Neural progenitor cell (in vitro differentiated cells): ENCODE data around the gene CADM1. TPM values are rescaled to one million over a fixed set of nuclear protein-coding genes. Genes with fewer than 3 reads are reported as not detected.

Experiments
- DNase-seq: peaks from one replicate; pipeline ENCODE4 v3.0.0-alpha.2; 2016; ENCODE audit warnings: low spot score
- H2AFZ ChIP-seq: fragments of 200-600 bp; sonication (generic); replicated peaks from 2 replicates; pipeline ENCODE4 v1.6.1; 2016; ENCODE audit warnings: antibody characterized with exemption
- H3F3A ChIP-seq: fragments of 200-600 bp; sonication (generic); 2 replicates; pipeline ENCODE4 v1.6.1; 2016; ENCODE audit warnings: antibody characterized with exemption, low read depth
- H3K27ac ChIP-seq: fragments of 200-600 bp; sonication (generic); 2 replicates; pipeline ENCODE4 v1.5.1; 2016; ENCODE audit warnings: mild to moderate bottlenecking
- H3K27me3 ChIP-seq: fragments of 200-600 bp; sonication (generic); 2 replicates; pipeline ENCODE4 v1.6.1; 2016; ENCODE audit warnings: mild to moderate bottlenecking, moderate library complexity
- H3K36me3 ChIP-seq: fragments of 200-600 bp; sonication (generic); 2 replicates; pipeline ENCODE4 v1.5.1; 2016
- H3K4me1 ChIP-seq: fragments of 200-600 bp; sonication (generic); 2 replicates; pipeline ENCODE4 v1.6.1; 2016; ENCODE audit warnings: mixed run types
- H3K4me2 ChIP-seq: fragments of 200-600 bp; sonication (generic); 2 replicates; pipeline ENCODE4 v1.6.1; 2016
- H3K4me3 ChIP-seq: fragments of 200-600 bp; sonication (generic); 2 replicates; pipeline ENCODE4 v1.5.1; 2016
- H3K79me2 ChIP-seq: fragments of 200-600 bp; sonication (generic); 2 replicates; pipeline ENCODE4 v1.6.1; 2016; ENCODE audit warnings: low read depth
- H3K9ac ChIP-seq: fragments of 200-600 bp; sonication (generic); 2 replicates; pipeline ENCODE4 v1.6.1; 2016
- H3K9me3 ChIP-seq: fragments of 200-600 bp; sonication (generic); 2 replicates; pipeline ENCODE4 v1.5.1; 2016; ENCODE audit warnings: low read depth
- H4K20me1 ChIP-seq: fragments of 200-600 bp; sonication (generic); 2 replicates; pipeline ENCODE4 v1.6.1; 2016; ENCODE audit warnings: low read depth
- H3K27ac Mint-ChIP-seq: 3 replicates; pipeline ENCODE4 v1.8.0; 2021; ENCODE audit warnings: mixed read lengths
- H3K27me3 Mint-ChIP-seq: 2 replicates; pipeline ENCODE4 v1.8.0; 2022; ENCODE audit warnings: low read depth, mild to moderate bottlenecking, inconsistent platforms, moderate library complexity, mixed read lengths; ENCODE audit not compliant: insufficient read depth
- H3K36me3 Mint-ChIP-seq: 3 replicates; pipeline ENCODE4 v1.8.0; 2021; ENCODE audit warnings: mixed read lengths
- H3K4me1 Mint-ChIP-seq: 3 replicates; pipeline ENCODE4 v1.8.0; 2021; ENCODE audit warnings: mixed read lengths
- H3K4me3 Mint-ChIP-seq: 3 replicates; pipeline ENCODE4 v1.8.0; 2021; ENCODE audit warnings: mild to moderate bottlenecking, moderate library complexity, mixed read lengths
- H3K9me3 Mint-ChIP-seq: 3 replicates; pipeline ENCODE4 v1.8.0; 2020; ENCODE audit warnings: mixed read lengths
- EZH2 ChIP-seq: fragments of 200-600 bp; sonication (generic); IDR thresholded peaks from 2 replicates; pipeline ENCODE4 v1.6.1; 2017; ENCODE audit warnings: antibody characterized with exemption, mild to moderate bottlenecking, moderate library complexity
- EZH2phosphoT487 ChIP-seq: fragments of 200-600 bp; sonication (generic); IDR thresholded peaks from 2 replicates; pipeline ENCODE4 v1.6.1; 2017; ENCODE audit warnings: antibody characterized with exemption
- total RNA-seq: library from RNA; depleted of rRNA; stranded (reverse); fragments of >200 nt; gene quantifications from 2 replicates; pipeline ENCODE4 v1.2.3, GENCODE V29; 2015; ENCODE audit warnings: low replicate concordance
- TF ChIP-seq, protein P1 (sequence below): fragments of 200-600 bp; sonication (generic); IDR thresholded peaks from 2 replicates; pipeline ENCODE4 v1.5.1; 2017; ENCODE audit warnings: antibody characterized with exemption, mild to moderate bottlenecking

Gene CADM1
- total RNA-seq, 1 donor from 2014 or later, result 123 TPM

DNA sequence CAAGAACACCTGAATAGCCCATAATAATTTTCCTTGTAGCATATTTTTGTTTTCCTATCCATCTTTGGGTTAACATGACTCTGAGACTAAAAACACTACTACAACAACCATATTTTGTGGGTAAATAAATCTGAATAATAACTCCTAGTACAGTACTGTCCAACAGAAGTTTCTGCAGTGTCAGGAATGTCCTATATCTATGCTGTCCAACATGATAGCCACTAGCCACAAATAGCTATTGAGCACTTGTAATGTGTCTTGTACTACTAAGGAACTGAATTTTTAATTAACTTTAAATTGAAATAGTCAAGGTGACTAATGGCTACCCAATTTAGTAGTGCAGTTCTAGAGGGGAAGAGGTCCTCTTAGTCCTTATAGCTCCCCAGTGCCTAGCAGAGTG, 135.6 kb downstream of the CADM1 start:
- no peaks in the 10 kb centered on the region for H3K9me3 ChIP-seq
- H3K4me1 ChIP-seq, result no peaks in the 10 kb centered on the region
- no peak for DNase-seq
- Mint-ChIP-seq H3K27ac (no peak overlapping the region), H3K9me3 (no peaks in the 10 kb centered on the region), H3K4me3 (no peak overlapping the region), H3K4me1 (peaks cover 6% of the 10 kb centered on the region), H3K36me3 (no peaks in the 10 kb centered on the region), H3K27me3 (no peaks in the 10 kb centered on the region)
- H3F3A ChIP-seq, result no peaks in the 10 kb centered on the region
- H3K9ac ChIP-seq, result no peak overlapping the region
- TF ChIP-seq, protein P1, sequence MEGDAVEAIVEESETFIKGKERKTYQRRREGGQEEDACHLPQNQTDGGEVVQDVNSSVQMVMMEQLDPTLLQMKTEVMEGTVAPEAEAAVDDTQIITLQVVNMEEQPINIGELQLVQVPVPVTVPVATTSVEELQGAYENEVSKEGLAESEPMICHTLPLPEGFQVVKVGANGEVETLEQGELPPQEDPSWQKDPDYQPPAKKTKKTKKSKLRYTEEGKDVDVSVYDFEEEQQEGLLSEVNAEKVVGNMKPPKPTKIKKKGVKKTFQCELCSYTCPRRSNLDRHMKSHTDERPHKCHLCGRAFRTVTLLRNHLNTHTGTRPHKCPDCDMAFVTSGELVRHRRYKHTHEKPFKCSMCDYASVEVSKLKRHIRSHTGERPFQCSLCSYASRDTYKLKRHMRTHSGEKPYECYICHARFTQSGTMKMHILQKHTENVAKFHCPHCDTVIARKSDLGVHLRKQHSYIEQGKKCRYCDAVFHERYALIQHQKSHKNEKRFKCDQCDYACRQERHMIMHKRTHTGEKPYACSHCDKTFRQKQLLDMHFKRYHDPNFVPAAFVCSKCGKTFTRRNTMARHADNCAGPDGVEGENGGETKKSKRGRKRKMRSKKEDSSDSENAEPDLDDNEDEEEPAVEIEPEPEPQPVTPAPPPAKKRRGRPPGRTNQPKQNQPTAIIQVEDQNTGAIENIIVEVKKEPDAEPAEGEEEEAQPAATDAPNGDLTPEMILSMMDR, result no peak
- TF ChIP-seq EZH2phosphoT487, result no peak
- H4K20me1 ChIP-seq, result no peaks in the 10 kb centered on the region
- H3K79me2 ChIP-seq, result no peaks in the 10 kb centered on the region
- H3K4me2 ChIP-seq, result no peak overlapping the region
- no peak overlapping the region for H2AFZ ChIP-seq
- no peaks in the 10 kb centered on the region for H3K36me3 ChIP-seq
- H3K27ac ChIP-seq, result no peak overlapping the region
- no peaks in the 10 kb centered on the region for H3K27me3 ChIP-seq
- H3K4me3 ChIP-seq, result no peak overlapping the region

DNA sequence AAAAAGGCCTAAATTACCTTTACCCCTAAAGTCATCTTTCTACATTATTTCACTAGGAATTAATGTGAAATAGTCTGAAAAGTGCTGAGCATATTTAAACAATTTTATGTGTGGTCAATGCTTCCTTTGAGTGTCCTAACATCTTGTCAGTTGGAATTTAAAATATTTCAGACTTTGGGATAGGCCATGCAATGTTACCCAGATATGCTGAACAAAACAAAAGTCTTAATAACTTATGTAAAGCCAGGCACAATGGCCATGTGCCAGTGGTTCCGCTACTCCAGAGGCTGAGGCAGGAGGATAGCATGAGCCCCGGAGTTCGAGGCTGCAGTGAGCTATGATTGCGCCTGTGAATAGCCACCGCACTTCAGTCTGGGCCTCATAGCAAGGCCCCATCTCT, 137.4 kb downstream of the CADM1 start:
- H3K27me3 ChIP-seq, result no peaks in the 10 kb centered on the region
- no peaks in the 10 kb centered on the region for H3K4me1 ChIP-seq
- no peak overlapping the region for H3K4me3 Mint-ChIP-seq
- no peak for DNase-seq
- H3F3A ChIP-seq, result no peaks in the 10 kb centered on the region
- no peaks in the 10 kb centered on the region for H3K36me3 ChIP-seq
- H3K36me3 Mint-ChIP-seq, result no peaks in the 10 kb centered on the region
- no peak overlapping the region for H3K9ac ChIP-seq
- no peaks in the 10 kb centered on the region for H3K9me3 ChIP-seq
- no peak overlapping the region for H3K4me2 ChIP-seq
- H4K20me1 ChIP-seq, result no peaks in the 10 kb centered on the region
- no peak overlapping the region for H2AFZ ChIP-seq
- H3K79me2 ChIP-seq, result no peaks in the 10 kb centered on the region
- H3K4me1 Mint-ChIP-seq, result peaks cover 6% of the 10 kb centered on the region
- H3K27ac Mint-ChIP-seq, result no peak overlapping the region
- no peak for TF ChIP-seq EZH2
- TF ChIP-seq, protein P1, result no peak
- no peak for TF ChIP-seq EZH2phosphoT487
- no peak overlapping the region for H3K4me3 ChIP-seq
- H3K9me3 Mint-ChIP-seq, result no peaks in the 10 kb centered on the region
- no peak overlapping the region for H3K27ac ChIP-seq
- no peaks in the 10 kb centered on the region for H3K27me3 Mint-ChIP-seq

DNA sequence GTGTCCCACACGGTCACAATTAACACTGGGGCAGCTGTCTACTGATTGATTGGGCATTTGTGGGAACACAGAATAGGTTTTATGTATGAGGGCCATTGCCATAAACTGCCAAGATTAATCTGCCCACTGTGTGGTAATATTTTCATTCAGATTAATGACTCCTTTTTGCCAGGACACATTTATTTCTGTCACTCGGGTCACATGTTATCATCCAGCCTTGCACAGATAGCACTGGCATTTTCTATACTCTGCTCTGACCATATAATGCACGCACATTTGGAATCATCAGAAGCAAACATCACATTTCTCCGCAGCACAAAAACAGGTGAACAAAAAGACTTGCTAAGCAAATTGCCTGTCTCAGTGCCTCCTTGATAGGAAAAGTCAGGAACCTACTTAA, 138.3 kb downstream of the CADM1 start:
- no peak overlapping the region for H3K4me3 Mint-ChIP-seq

More for the DNA sequence above, 138.3 kb downstream of the CADM1 start:
- DNase-seq, result no peak
- Mint-ChIP-seq H3K4me1 (peaks cover 6% of the 10 kb centered on the region), H3K27me3 (no peaks in the 10 kb centered on the region), H3K36me3 (no peaks in the 10 kb centered on the region), H3K9me3 (no peaks in the 10 kb centered on the region), H3K27ac (no peak overlapping the region)
- TF ChIP-seq EZH2phosphoT487, result no peak
- no peak for TF ChIP-seq EZH2
- TF ChIP-seq, protein P1, result no peak
- Histone ChIP-seq H3K27ac (no peak overlapping the region), H3F3A (no peaks in the 10 kb centered on the region), H3K36me3 (no peaks in the 10 kb centered on the region), H4K20me1 (no peaks in the 10 kb centered on the region), H3K4me3 (no peak overlapping the region), H3K9ac (no peak overlapping the region), H3K4me2 (no peak overlapping the region), H3K79me2 (no peaks in the 10 kb centered on the region), H2AFZ (no peak overlapping the region), H3K4me1 (no peaks in the 10 kb centered on the region), H3K27me3 (no peaks in the 10 kb centered on the region), H3K9me3 (no peaks in the 10 kb centered on the region)
